K562 (cell line): Measurements from ENCODE around the gene KAT6B. TPM values are rescaled to one million over a fixed set of nuclear protein-coding genes. Genes with fewer than 3 reads are reported as not detected.

Source experiments
- ATAC-seq: fragments of 200-7000 bp; cut with Tn5 transposase; 3 replicates; pipeline ENCODE4 v1.9.1; 2020; ENCODE audit warnings: moderate library complexity
- BruUV-seq: library from RNA; stranded (reverse); fragments of 400-500 nt; replicated peaks from 2 replicates; lab custom pipeline; 2021; lab: Mats Ljungman, UMichigan
- CTCF ChIA-PET: fragments of 300-600 bp; formaldehyde crosslinking; extraction: SDS; loops from one replicate; lab custom pipeline; 2021; ENCODE audit warnings: low intra/inter-chr PET ratio; lab: Yijun Ruan, JAX
- POLR2A ChIA-PET: fragments of 300-600, 350-650 bp; sonication (Branson Sonifier 250); formaldehyde crosslinking; extraction: SDS; loops from one replicate; lab custom pipeline; 2021; ENCODE audit warnings: antibody characterized with exemption, inconsistent platforms; lab: Yijun Ruan, JAX
- DNase-seq, 4 experiments: peaks; one replicate each; pipeline versions ENCODE4 v3.0.0 to v3.0.0-alpha.2; 2011 to 2018; ENCODE audit warnings: low spot score in 3 of 4, mixed read lengths in 3 of 4; ENCODE audit errors: extremely low read depth in 1 of 4
- FAIRE-seq: peaks from 2 replicates; lab custom pipeline; 2011; peaks lifted over from hg19 to GRCh38; lab: Jason Lieb, UNC
- H2AFZ ChIP-seq: 2 replicates; pipeline ENCODE4 v1.6.0; 2011; ENCODE audit warnings: low read depth, low read length, control low read depth, inconsistent platforms
- H3K27ac ChIP-seq: fragments of 200-600 bp; 3 replicates; pipeline ENCODE4 v1.8.0; 2011; ENCODE audit warnings: low read depth, mild to moderate bottlenecking, control low read depth, inconsistent platforms, low read length, moderate library complexity, mixed read lengths; ENCODE audit errors: extremely low read depth
- H3K27me3 ChIP-seq, 2 experiments: fragments of 300-600 bp in 1 of 2; 2 replicates in 1 of 2; 3 replicates in 1 of 2; pipeline versions ENCODE4 v1.6.0 to v1.8.0; 2011; ENCODE audit warnings: inconsistent platforms in 2 of 2, low read length in 2 of 2, mild to moderate bottlenecking in 1 of 2, mixed read lengths in 1 of 2, moderate library complexity in 1 of 2; ENCODE audit not compliant: control insufficient read depth in 2 of 2, insufficient read depth in 2 of 2
- H3K36me3 ChIP-seq: fragments of 300-600 bp; 3 replicates; pipeline ENCODE4 v1.8.0; 2011; ENCODE audit warnings: mild to moderate bottlenecking, low read length, inconsistent platforms; ENCODE audit not compliant: control insufficient read depth, insufficient read depth
- H3K4me1 ChIP-seq, 2 experiments: fragments of 200-600 bp in 1 of 2; replicated peaks in 1 of 2; 2 replicates in 1 of 2; 3 replicates in 1 of 2; pipeline versions ENCODE4 v1.5.1 to v1.8.0; 2011; ENCODE audit warnings: inconsistent platforms in 2 of 2, low read length in 2 of 2, mild to moderate bottlenecking in 1 of 2, mixed read lengths in 1 of 2, moderate library complexity in 1 of 2; ENCODE audit not compliant: control insufficient read depth in 2 of 2, insufficient read depth in 2 of 2
- H3K4me2 ChIP-seq: 2 replicates; pipeline ENCODE4 v1.6.1; 2011; ENCODE audit warnings: low read length, control low read depth, inconsistent platforms, mixed read lengths; ENCODE audit not compliant: insufficient read depth
- H3K4me3 ChIP-seq: fragments of 200-600 bp; sonication (generic), shearing (Covaris generic); 2 replicates; pipeline ENCODE4 v1.5.1; 2016; ENCODE audit warnings: control low read depth, inconsistent platforms
- H3K79me2 ChIP-seq: fragments of 200-600 bp; 3 replicates; pipeline ENCODE4 v1.8.0; 2011; ENCODE audit warnings: low read length, inconsistent platforms; ENCODE audit not compliant: control insufficient read depth, insufficient read depth
- H3K9ac ChIP-seq, 2 experiments: 2 replicates each; pipeline versions ENCODE4 v1.6.0 to v1.6.1; 2011; ENCODE audit warnings: low read depth in 2 of 2, low read length in 2 of 2, control low read depth in 1 of 2, inconsistent platforms in 1 of 2, mild to moderate bottlenecking in 1 of 2, mixed read lengths in 1 of 2; ENCODE audit not compliant: insufficient read depth in 1 of 2
- H3K9me1 ChIP-seq: one replicate; pipeline ENCODE4 v1.6.0; 2011; ENCODE audit warnings: inconsistent platforms, mild to moderate bottlenecking, low read length, moderate library complexity; ENCODE audit not compliant: control insufficient read depth, insufficient read depth
- H3K9me3 ChIP-seq: replicated peaks from 2 replicates; pipeline ENCODE4 v1.5.1; 2011; ENCODE audit warnings: low read depth, low read length, inconsistent platforms; ENCODE audit not compliant: control insufficient read depth, insufficient read depth
- H4K20me1 ChIP-seq: replicated peaks from 2 replicates; pipeline ENCODE4 v1.6.1; 2011; ENCODE audit warnings: low read length, inconsistent platforms, mixed read lengths; ENCODE audit not compliant: control insufficient read depth, insufficient read depth
- EP400 ChIP-seq: fragments of 450-650 bp; IDR thresholded peaks from 2 replicates; pipeline ENCODE4 v1.6.1; 2017; ENCODE audit warnings: antibody characterized with exemption, mild to moderate bottlenecking, moderate library complexity
- FOXA3 ChIP-seq, 2 experiments: fragments of 450-650 bp in 1 of 2; sonication (generic) in 1 of 2; formaldehyde crosslinking; IDR thresholded peaks in 1 of 2; conservative IDR thresholded peaks in 1 of 2; 2 replicates each; pipeline versions ENCODE4 v1.4.0 to v1.8.0; 2020 to 2022; ENCODE audit warnings: mild to moderate bottlenecking in 2 of 2, missing genetic modification reagents in 1 of 2
- HLTF ChIP-seq: fragments of 450-650 bp; IDR thresholded peaks from 2 replicates; pipeline ENCODE4 v1.6.1; 2016
- NR2C1 ChIP-seq, 2 experiments: fragments of 450-650 bp; IDR thresholded peaks; 2 replicates each; pipeline ENCODE4 v1.6.1; 2017; ENCODE audit warnings: mild to moderate bottlenecking in 2 of 2, antibody characterized with exemption in 1 of 2, inconsistent platforms in 1 of 2, missing compliant biosample characterization in 1 of 2, missing genetic modification characterization in 1 of 2
- NR2F6 ChIP-seq: fragments of 450-650 bp; formaldehyde crosslinking; IDR thresholded peaks from 2 replicates; pipeline ENCODE4 v1.4.0; 2020; ENCODE audit warnings: mild to moderate bottlenecking
- PREB ChIP-seq: sonication (generic); formaldehyde crosslinking; IDR thresholded peaks from 2 replicates; pipeline ENCODE4 v1.8.1; 2023; ENCODE audit warnings: mild to moderate bottlenecking, missing genetic modification reagents
- SMAD1 ChIP-seq: fragments of 150-350 bp; IDR thresholded peaks from 2 replicates; pipeline ENCODE4 v1.6.1; 2014; ENCODE audit warnings: low read length, low read depth; ENCODE audit not compliant: partially characterized antibody
- TOE1 ChIP-seq, 2 experiments: fragments of 450-650 bp in 1 of 2; sonication (generic) in 1 of 2; formaldehyde crosslinking in 1 of 2; IDR thresholded peaks; 2 replicates each; pipeline versions ENCODE4 v1.7.1 to v1.8.0; 2016 to 2022; ENCODE audit warnings: borderline replicate concordance in 2 of 2, mild to moderate bottlenecking in 2 of 2, antibody characterized with exemption in 1 of 2, inconsistent platforms in 1 of 2, low read depth in 1 of 2, missing genetic modification reagents in 1 of 2, moderate library complexity in 1 of 2
- ZC3H4 ChIP-seq: sonication (generic); formaldehyde crosslinking; IDR thresholded peaks from 2 replicates; pipeline ENCODE4 v1.9.0; 2021; ENCODE audit warnings: missing genetic modification reagents, borderline replicate concordance
- WGBS: fragments of 100-300 bp; shearing (Covaris generic); methylation state at CpG from one replicate; pipeline ENCODE4 v1.1.6; 2016; ENCODE audit warnings: low coverage, mixed read lengths; ENCODE audit not compliant: insufficient coverage; ENCODE audit errors: missing lambda C conversion rate; 5-methylcytosine and 5-hydroxymethylcytosine counted together
- in situ Hi-C: fragments of 300-500 bp; cut with MboI; formaldehyde crosslinking; loops from 4 replicates; pipeline ENCODE4 v1.15.0; 2018; ENCODE audit warnings: inconsistent platforms, mixed read lengths
- intact Hi-C: fragments of 100-400 bp; cut with micrococcal nuclease; formaldehyde crosslinking; loops from 2 replicates; pipeline ENCODE4 v1.14.2; 2022
- polyA plus RNA-seq, 8 experiments: library from polyadenylated mRNA; depleted of rRNA in 4 of 8; stranded (reverse) in 5 of 8; unstranded in 3 of 8; fragments of >200 nt; fragmentation: Nextera tagmentation in 2 of 8; fragmentation: Illumina TruSeq in 1 of 8; extraction: Ambion mirVana in 2 of 8; extraction: Trizol in 1 of 8; gene quantifications; 2 replicates each; pipeline versions ENCODE4 v1.2.1 to v1.2.3, GENCODE V29; 2011 to 2014; ENCODE audit warnings: inconsistent platforms in 1 of 8, missing spikeins in 1 of 8
- total RNA-seq, 7 experiments: library from RNA; depleted of rRNA in 6 of 7; stranded (reverse); fragments of >200 nt in 6 of 7; fragmentation: Illumina TruSeq in 2 of 7; extraction: Trizol in 2 of 7; gene quantifications; 2 replicates each; pipeline versions ENCODE4 v1.2.1 to v1.2.3, GENCODE V29; 2011 to 2021; ENCODE audit warnings: low replicate concordance in 1 of 7
- TF ChIP-seq, protein P1 (sequence below), 2 experiments: fragments of 150-350 bp in 1 of 2; IDR thresholded peaks; 2 replicates each; pipeline ENCODE4 v1.6.1; 2012 to 2016; ENCODE audit warnings: low read depth in 2 of 2, low read length in 2 of 2, mild to moderate bottlenecking in 1 of 2, moderate library complexity in 1 of 2
- TF ChIP-seq, protein P2 (sequence below): fragments of 200-800 bp; sonication (Bioruptor generic); IDR thresholded peaks from 2 replicates; pipeline ENCODE4 v1.6.1; 2016; ENCODE audit warnings: missing genetic modification characterization, missing compliant biosample characterization

KAT6B gene
- total and polyA plus RNA-seq, 9 of the 15 experiments (the other 6 are each of a cell fraction or from before 2014, with no cell fraction given), result 1.4 to 9.2 (median 6.8) TPM

DNA sequence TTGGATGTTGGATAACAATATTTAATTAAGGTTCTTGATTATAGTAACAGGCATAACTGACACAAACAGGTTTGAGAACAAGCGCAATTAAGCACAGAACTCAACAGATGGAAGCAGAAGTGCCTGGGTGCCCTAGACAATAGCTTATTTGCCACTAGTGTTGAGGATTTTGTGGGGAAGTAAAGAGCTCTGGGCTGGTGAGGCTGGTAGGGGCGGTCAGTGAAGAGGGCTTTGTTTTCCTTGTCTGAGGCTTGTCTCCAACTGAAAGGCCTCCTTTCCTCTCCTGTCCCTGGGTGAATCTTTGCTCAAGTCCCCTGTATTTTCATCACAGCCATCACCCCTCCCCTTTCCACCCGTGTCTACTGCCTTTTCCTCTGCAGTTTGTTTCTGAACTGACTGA is 104.6 kb downstream of the KAT6B start:
- CTCF ChIA-PET, result no interaction called here
- TF ChIP-seq PREB (CRISPR knock-in tag) (no peak), HLTF (no peak), SMAD1 (no peak), NR2F6 (CRISPR knock-in tag) (no peak), NR2C1 (IDR thresholded peaks at IDR 0.05) (no peak), NR2C1 (tag; IDR thresholded peaks at IDR 0.05) (no peak), ZC3H4 (CRISPR knock-in tag) (no peak), EP400 (no peak), FOXA3 (CRISPR knock-in tag; conservative IDR thresholded peaks at IDR 0.05 in 1 of 2, IDR thresholded peaks at IDR 0.05 in 1 of 2) (no peak), TOE1 (IDR thresholded peaks at IDR 0.05; ENCODE audit: borderline replicate concordance) (no peak), TOE1 (CRISPR knock-in tag; IDR thresholded peaks at IDR 0.05; ENCODE audit: borderline replicate concordance, low read depth) (no peak)
- TF ChIP-seq, protein P1, sequence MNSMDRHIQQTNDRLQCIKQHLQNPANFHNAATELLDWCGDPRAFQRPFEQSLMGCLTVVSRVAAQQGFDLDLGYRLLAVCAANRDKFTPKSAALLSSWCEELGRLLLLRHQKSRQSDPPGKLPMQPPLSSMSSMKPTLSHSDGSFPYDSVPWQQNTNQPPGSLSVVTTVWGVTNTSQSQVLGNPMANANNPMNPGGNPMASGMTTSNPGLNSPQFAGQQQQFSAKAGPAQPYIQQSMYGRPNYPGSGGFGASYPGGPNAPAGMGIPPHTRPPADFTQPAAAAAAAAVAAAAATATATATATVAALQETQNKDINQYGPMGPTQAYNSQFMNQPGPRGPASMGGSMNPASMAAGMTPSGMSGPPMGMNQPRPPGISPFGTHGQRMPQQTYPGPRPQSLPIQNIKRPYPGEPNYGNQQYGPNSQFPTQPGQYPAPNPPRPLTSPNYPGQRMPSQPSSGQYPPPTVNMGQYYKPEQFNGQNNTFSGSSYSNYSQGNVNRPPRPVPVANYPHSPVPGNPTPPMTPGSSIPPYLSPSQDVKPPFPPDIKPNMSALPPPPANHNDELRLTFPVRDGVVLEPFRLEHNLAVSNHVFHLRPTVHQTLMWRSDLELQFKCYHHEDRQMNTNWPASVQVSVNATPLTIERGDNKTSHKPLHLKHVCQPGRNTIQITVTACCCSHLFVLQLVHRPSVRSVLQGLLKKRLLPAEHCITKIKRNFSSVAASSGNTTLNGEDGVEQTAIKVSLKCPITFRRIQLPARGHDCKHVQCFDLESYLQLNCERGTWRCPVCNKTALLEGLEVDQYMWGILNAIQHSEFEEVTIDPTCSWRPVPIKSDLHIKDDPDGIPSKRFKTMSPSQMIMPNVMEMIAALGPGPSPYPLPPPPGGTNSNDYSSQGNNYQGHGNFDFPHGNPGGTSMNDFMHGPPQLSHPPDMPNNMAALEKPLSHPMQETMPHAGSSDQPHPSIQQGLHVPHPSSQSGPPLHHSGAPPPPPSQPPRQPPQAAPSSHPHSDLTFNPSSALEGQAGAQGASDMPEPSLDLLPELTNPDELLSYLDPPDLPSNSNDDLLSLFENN (IDR thresholded peaks at IDR 0.05; ENCODE audit: low read depth in 2 of 2, low read length in 2 of 2), result no peak
- TF ChIP-seq, protein P2, sequence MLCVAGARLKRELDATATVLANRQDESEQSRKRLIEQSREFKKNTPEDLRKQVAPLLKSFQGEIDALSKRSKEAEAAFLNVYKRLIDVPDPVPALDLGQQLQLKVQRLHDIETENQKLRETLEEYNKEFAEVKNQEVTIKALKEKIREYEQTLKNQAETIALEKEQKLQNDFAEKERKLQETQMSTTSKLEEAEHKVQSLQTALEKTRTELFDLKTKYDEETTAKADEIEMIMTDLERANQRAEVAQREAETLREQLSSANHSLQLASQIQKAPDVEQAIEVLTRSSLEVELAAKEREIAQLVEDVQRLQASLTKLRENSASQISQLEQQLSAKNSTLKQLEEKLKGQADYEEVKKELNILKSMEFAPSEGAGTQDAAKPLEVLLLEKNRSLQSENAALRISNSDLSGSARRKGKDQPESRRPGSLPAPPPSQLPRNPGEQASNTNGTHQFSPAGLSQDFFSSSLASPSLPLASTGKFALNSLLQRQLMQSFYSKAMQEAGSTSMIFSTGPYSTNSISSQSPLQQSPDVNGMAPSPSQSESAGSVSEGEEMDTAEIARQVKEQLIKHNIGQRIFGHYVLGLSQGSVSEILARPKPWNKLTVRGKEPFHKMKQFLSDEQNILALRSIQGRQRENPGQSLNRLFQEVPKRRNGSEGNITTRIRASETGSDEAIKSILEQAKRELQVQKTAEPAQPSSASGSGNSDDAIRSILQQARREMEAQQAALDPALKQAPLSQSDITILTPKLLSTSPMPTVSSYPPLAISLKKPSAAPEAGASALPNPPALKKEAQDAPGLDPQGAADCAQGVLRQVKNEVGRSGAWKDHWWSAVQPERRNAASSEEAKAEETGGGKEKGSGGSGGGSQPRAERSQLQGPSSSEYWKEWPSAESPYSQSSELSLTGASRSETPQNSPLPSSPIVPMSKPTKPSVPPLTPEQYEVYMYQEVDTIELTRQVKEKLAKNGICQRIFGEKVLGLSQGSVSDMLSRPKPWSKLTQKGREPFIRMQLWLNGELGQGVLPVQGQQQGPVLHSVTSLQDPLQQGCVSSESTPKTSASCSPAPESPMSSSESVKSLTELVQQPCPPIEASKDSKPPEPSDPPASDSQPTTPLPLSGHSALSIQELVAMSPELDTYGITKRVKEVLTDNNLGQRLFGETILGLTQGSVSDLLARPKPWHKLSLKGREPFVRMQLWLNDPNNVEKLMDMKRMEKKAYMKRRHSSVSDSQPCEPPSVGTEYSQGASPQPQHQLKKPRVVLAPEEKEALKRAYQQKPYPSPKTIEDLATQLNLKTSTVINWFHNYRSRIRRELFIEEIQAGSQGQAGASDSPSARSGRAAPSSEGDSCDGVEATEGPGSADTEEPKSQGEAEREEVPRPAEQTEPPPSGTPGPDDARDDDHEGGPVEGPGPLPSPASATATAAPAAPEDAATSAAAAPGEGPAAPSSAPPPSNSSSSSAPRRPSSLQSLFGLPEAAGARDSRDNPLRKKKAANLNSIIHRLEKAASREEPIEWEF (CRISPR knock-in tag), result no peak

More for the DNA sequence above, 104.6 kb downstream of the KAT6B start:
- Histone ChIP-seq H3K4me3 (no peak overlapping the region), H3K27me3 (peaks cover 0 to 7% of the 10 kb centered on the region in 2 experiments; a peak in 1 of 5 replicates), H3K9ac (no peak overlapping the region), H3K4me1 (no peaks in the 10 kb centered on the region), H3K27ac (no peak overlapping the region), H3K79me2 (no peaks in the 10 kb centered on the region), H4K20me1 (0 out of 2 replicates have a peak, but pooled peaks cover 4% of the 10 kb centered on the region), H3K4me2 (no peak overlapping the region), H3K36me3 (no peaks in the 10 kb centered on the region), H2AFZ (no peak overlapping the region), H3K9me1 (no peaks in the 10 kb centered on the region), H3K9me3 (no peaks in the 10 kb centered on the region)
- no TSS peak for BruUV-seq
- 28% methylated on average over 3 of the region's 3 CpGs for WGBS
- ATAC-seq (no peak), DNase-seq (no peak), FAIRE-seq (no peak)
- intact Hi-C loops (no loop called here), in situ Hi-C loops (no loop called here)
- POLR2A ChIA-PET, result interaction anchor here (0.7 to 1.8 kb wide), 3 partner anchors 9 to 34 kb away, joined by 4 read pairs; no protein-coding TSS in a partner anchor
